ENCODE results near the gene GPC2.
"Not testable (repeated sequence)": the region's sequence is repeated elsewhere in the genome, so short reads cannot be mapped to it uniquely, and the experiment has no call there.

Gene GPC2

GRCh38 chr7:100200693-100201092, 23.5 kb upstream of the GPC2 start:
- DNase-seq (ENCODE audit: low read depth, low spot score) = no peak

GRCh38 chr7:100198266-100198665, 21.1 kb upstream of the GPC2 start:
- no peak for DNase-seq (ENCODE audit: low read depth, low spot score)

GRCh38 chr7:100195901-100196322, 18.7 kb upstream of the GPC2 start:
- not testable (repeated sequence) for DNase-seq (ENCODE audit: low read depth, low spot score)

- DNase-seq (ENCODE audit: low read depth, low spot score) = no peak
These were observed 18.0 kb upstream of the GPC2 start for GRCh38 chr7:100195222-100195621.

DNA sequence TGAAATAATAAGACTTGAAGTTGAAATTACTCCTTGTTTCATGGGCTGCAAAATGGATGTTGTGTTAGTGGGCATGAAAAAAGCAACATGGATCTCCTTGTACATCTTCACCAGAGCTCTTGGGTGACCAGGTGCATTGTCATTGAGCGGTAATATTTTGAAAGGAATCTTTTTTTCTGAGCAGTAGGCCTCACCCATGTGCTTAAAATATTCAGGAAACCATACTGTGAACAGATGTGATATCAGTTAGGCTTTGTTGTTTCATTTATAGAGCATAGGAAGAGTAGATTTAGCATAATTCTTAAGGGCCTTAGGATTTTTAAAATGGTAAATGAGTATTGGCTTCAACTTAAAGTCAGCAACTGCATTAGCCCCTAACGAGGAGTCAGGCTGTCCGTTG, 15.8 kb upstream of the GPC2 start:
- DNase-seq (ENCODE audit: low read depth, low spot score) = no peak

GRCh38 chr7:100192281-100192862, 15.2 kb upstream of the GPC2 start:
- not testable (repeated sequence) for DNase-seq (ENCODE audit: low read depth, low spot score)

DNA sequence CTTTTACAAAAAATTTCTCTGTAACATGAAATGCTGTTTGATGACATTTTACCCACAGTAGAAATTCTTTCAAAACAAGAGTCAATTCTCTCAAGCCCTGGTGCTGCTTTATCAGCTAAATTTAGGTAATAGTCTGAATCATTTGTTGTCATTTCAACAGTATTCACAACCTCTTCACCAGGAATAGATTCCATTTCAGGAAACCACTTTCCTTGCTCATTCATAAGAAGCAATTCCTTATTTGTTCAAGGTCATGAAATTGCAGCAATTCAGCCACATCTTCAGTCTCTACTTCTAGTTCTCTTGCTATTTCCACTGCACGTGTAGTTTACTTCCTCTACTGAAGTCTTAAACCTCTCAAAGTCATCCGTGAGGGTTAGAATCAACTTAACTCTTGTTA, 14.6 kb upstream of the GPC2 start:
- DNase-seq (ENCODE audit: low read depth, low spot score) = no peak

- DNase-seq (ENCODE audit: low read depth, low spot score) = no peak
These were observed 13.0 kb upstream of the GPC2 start for GRCh38 chr7:100190048-100190711.

DNA sequence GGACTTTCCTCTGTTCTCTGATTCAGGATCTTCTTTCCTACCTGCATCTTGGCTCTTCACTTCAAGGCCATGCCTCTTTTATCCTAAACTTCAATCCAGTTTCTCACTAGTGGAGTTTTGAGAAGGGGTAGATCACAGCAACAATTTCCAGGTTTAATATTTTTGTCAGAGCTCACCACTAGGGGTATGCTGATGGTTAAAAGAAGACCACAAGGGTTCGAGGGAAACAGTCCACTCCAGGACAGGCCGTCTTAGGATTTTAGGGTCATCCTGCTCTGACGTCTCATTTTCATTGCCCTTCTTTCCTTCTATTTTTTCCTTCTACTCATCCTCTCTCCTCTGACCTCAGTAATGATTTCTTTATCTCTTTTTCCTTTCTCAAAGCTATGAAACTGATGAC, 11.9 kb upstream of the GPC2 start:
- DNase-seq (ENCODE audit: low read depth, low spot score) = no peak

DNA sequence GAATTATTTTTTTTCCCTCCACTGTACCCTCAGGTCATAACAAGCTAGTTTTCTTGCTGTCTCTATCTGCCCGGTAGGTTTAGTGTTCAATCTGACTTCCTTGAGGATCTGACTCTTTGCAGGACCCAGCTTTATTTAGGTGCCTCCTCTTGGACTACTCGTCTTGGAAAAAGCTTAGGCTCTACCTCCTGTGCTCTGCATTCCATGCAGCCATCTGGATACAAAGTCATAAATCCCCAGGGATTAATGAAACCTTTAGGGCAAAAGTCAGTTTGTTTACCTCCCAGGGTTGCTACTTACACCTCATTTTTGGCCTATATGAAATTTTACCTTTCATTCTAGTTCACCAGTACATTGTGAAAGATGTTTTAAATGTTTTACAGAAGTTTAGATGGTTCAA, 8.5 kb upstream of the GPC2 start:
- no peak for DNase-seq (ENCODE audit: low read depth, low spot score)

GRCh38 chr7:100183090-100183489, 5.9 kb upstream of the GPC2 start:
- not testable (repeated sequence) for DNase-seq (ENCODE audit: low read depth, low spot score)

DNA sequence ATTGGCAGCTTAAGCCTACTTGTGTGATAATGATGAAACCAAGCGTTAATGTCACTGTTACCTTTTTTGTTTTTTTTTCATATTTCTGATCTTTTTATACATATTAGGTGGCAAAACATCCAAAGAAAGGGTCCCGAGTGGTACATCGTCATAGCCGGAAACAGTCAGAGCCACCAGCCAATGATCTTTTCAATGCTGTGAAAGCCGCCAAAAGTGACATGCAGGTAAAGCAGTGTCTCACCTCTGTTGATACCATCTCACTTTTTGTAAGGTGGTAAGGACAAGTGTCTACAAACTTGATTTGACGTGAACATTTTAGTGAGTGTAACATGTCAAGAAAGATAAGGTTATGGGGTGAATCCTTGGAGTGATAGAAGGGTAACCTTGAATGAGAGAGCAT, 5.4 kb upstream of the GPC2 start:
- not testable (repeated sequence) for DNase-seq (ENCODE audit: low read depth, low spot score)

GRCh38 chr7:100180084-100180483, 2.9 kb upstream of the GPC2 start:
- DNase-seq (ENCODE audit: low read depth, low spot score) = not testable (repeated sequence)

GRCh38 chr7:100176096-100177044, 811 bp downstream of the GPC2 start:
- DNase-seq (ENCODE audit: low read depth, low spot score) = no peak

DNA sequence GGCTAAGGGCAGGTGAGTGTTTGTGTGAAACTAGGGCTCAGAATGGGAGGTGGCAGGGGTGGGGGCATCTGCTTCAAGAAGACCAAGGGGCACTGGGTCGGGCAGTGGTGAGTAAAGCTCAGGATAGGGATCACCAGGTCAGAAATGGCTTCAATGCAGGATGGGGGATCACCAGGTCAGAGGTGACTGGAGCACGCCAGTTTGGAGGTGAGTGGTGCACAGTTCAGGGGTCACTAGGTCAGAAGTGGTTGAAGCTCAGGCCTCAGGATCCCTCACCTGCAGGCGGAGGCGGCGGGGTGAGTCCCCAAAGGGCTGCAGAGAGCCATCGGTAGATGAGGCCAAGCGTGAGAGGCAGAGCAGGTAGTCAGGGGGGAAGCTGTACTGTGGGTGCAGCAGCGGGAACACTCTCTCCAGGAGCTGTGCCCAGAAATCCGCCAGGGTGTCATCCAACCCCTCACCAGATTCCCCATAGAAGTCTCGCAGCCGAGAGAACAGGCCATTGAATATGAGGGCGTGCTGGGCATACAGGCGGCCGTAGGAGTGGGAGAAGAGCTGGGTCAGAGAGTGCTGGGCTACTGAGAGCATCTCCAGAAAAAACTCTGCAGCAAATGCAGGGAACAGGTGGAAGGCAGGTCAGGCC, 1.8 kb downstream of the GPC2 start:
- DNase-seq (ENCODE audit: low read depth, low spot score) = no peak

DNA sequence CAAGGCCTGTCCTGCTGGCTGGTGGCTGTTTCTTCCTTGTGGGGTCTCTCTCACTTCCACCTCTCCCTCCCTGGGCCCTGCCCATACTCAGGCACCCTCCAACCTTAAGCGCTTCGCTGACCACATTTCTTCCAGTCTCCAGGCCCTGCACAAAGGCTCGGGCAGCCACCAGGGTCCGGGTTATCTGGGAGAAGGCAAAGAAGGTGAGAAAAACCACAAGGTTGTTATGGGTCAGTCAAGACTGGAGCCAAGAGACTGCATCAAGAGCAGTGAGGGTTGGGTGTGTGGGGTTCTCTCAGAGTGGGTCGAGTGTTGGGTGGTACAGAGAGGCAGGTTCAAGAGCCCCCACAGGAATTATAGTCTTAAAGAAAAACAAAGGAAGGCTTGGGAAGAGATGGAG, 2.6 kb downstream of the GPC2 start:
- no peak for DNase-seq (ENCODE audit: low read depth, low spot score)

GRCh38 chr7:100173806-100174495, 3.2 kb downstream of the GPC2 start:
- DNase-seq (ENCODE audit: low read depth, low spot score) = no peak

DNA sequence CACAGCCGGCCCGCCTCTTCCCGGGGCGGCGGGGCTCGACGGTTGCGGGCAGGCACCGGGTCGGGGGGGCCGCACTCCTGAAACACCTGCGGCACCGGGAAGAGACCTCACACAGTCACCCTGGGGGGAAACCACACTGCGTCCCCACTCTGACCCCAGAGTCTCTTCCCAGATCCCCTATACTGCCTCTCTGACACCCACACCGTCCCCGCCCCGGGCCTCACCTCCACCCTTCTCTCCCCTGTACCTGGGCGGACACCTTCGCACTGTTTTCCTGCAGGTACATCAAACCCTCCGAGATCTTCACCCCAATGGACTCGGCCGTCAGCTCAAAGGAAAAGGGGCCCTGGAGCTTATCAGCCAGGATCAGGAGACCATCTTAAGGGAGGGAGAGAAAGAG, 5.3 kb downstream of the GPC2 start:
- DNase-seq (ENCODE audit: low read depth, low spot score) = no peak

- DNase-seq (ENCODE audit: low read depth, low spot score) = peak; percentile 42
These were observed 6.0 kb downstream of the GPC2 start for GRCh38 chr7:100171087-100171681.

GRCh38 chr7:100170101-100170897, 6.9 kb downstream of the GPC2 start:
- no peak for DNase-seq (ENCODE audit: low read depth, low spot score)

Data from ELF-1 (cell line).